GM21367 (cell line): ENCODE measurements around the gene TNNC1.

Experiments
- ATAC-seq: cut with Tn5 transposase; IDR thresholded peaks from one replicate; pipeline ENCODE4 v1.9.1; 2021; ENCODE audit not compliant: unreplicated experiment

Gene TNNC1

DNA sequence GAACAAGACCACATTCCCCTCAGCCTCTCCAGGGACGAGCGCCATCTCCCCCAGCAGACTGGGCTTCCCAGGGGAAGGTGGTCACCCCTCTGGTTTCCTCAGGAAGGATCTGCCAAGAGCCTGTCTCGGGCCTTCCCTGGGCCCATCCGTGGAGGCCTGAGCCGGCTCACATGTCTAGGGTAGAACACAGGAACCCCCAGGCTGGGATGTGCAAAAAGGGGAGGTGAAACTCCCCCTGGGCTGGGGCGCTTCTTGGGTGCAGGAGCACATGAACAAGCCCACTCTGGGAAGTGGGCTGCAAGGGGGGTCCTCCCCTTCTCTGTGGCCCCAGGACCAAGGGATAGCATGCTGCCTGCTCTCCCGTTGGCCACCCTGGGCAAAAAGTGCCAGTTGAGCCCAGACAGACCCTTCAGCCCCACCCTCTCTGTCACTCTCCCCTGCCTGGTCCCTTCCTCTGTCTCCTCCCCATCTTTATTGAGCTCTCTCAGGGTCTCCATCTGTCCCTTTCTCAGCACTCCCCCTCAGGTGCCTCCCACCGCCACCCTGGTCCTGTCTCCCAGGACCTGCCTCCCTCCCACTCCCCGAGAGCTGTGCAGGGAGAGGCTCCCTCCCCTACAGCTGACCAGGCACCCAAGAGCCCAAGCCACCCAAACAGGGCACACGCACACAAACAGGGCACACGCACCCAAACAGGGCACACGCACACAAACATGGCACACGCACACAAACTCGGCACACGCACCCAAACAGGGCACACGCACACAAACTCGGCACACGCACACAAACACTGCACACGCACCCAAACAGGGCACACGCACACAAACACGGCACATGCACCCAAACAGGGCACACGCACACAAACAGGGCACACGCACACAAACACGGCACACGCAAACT lies 9.8 kb downstream of the TNNC1 start:
- ATAC-seq, result no peak

DNA sequence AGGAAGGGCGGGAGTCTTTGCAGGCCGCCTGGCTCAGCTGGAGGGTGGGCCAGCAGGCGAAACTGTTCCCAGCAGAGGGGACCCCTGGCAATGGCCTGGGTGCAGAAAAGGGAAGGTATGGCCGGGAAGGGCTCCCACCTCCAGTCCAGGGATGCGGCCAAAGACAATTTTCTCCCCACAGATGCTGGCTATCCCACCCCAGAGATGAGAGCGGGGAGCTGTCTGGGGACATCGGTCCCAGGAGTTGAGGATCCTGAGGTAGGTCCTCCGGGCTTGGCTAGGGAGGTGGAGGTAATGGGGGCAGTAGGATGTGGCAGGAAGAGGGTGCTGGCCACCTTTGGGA lies 10.6 kb downstream of the TNNC1 start:
- no peak for ATAC-seq

DNA sequence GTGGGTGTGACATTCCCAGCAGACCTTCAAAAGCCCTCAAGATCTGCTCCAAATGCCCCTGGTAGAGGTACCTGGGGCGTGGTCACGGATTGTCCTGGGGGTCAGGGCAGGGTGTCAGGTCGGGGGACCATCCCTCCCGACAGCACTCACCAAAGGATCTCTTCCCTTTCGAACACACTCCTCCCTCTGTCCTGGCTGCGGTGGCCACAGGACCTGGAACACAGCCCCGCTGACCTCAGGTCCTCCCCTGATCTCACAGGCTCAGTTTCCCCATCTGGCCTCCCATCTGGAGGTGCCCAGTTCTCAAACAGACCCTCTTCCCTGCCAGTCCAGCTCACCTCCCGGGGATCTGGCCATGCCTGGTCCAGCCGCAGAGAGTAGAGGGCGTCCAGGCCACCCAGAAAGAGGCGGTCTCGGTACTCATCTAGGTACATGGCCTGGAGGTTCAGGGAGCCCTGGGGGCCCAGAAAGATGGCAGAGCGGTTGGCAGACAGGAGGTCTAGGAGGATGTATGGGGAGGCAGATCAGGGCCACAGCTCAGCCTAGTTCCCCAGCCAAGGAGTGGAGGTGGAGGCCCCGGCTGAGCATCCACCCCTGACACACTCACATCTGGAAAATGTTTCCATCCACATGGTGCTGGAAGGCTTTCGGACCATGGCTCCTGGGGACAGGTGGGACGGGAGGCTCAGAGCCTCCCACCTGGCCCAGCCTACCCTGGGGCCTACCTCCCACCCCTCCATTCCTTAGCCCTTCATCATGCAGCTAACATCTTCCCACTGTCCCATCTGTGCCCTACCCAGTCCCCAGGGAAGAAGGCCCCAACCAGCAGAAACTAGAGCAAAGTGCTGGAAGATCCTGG lies 11.2 kb downstream of the TNNC1 start:
- ATAC-seq, result no peak

DNA sequence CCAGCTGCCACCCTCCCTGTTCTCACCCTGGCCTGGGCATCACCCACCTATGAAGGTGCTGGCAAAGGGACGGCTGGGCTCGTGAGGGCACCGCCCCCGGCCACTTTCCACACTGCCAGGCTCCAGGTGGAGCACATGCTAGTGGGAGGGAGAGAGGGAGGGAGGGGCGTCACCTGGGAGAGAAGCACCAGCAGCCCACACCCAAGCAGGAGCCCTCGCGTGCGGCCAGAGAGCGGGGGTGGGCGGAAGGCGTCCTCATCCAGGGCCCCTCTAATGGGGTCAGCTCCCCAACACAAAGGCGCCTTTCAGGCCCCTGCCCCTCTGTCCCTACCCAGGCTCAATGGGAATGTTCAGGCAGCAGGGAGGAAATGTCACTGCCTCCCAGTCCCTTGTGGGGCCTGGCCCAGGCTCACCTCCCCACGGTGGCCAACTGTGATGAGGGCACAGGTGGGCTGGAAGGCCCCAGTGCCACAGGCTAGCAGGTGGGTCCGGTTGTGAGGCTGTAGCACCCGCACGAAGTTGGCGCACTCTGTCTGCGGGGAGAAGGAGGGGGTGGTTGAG lies 12.0 kb downstream of the TNNC1 start:
- ATAC-seq, result no peak

DNA sequence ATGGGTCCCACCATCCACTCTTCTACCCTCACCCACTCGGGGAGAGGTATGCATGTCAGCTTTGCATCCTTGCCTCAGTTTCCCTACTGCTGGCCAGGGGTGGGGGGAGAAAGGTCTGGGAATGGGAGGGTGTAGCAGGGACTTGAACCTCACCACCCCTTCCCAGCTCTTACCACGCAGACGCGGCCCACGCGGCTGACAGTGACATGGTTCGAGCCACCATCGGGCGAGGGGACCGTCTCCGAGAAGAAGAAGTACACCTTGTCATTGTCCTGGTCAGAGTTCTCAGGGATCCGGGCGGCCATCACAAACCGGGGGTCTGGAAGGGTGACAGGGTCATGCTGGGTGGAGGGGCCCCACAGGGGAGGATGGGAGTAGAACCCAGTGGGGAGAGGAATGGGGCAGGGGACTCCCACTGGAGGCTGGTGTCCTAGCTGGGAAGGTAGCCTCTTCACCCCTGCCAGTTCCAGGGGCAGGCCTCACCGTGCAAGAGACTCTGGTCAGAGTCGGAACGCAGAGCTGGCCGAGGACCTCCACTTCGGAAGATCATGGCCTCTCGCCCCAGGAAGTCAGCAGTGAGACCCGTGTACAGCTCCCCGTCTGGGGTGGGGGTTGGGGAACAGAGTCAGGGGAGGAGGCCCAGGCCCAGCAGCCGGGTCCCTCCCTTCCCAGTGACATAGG lies 12.6 kb downstream of the TNNC1 start:
- no peak for ATAC-seq

DNA sequence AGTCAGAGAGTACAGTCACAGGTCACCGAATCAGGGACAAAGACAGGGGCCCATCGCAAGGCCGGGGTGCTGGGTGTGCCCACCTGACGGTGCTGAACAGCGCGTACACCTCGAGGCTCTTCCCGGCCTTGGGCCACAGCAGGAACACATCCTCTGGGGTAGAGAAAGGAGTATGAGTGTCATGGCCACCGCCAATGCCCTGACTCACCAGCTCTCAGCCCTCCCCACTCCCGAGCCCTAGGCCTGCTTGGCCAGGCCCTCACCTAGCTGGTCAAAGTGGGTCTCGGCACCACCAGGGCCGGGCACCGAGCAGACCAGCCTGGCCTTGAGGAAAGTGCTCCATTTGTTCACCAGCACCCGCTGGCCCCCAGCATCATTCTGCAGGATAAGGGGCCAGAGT lies 13.2 kb downstream of the TNNC1 start:
- ATAC-seq, result no peak

DNA sequence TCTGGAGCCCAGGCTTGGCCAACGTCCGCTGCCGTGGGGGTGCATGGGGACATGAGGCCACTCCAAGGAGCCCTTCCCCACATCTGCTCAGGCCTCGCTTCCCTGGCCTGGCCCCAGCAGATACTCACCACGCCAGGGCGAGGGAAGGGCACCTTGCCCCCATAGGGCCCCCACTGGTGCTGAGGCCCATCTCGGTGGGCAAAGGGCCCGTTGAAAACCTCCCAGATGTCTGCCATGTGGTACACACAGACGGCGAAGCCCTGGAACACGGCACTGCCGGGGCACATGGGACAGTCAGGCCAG lies 13.6 kb downstream of the TNNC1 start:
- ATAC-seq, result no peak

DNA sequence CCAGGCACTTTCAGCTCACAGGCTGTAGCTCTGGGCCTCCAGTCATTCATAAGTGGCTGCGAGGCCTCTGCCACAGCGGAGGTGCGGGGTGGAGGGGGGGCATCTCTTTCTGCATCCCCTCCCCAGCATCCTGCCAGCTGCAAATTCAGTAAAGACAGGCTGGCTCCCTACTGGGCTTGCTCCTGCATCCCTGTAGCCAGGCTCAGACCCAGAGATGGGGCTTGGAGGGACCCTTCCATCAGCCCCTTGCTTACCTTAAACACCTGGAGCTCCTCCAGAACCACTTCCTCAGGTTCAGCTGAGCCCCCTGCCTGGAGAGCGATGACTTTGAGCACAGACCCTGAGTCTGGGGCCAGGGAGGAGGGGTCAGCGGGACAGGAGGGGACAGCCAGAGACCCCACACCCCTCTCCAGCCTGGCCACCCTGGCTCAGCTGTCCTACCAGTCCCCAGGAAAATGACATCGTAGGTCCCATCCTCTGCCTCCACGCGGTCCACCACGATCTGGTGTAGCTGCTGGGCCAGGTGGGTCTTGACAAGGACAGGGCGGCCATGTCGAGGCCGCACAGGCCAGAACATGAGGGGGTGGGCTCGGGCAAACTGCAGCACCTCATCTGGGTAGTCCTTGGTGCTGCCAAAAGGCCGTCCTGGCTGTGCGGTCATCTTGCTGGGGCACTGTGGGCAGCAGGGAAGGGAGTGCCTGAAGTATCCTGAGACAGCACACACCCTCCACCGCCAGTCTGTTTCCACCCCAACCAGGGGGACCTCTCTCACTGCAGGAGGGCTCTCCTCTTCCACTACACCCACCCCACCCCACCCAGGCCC lies 14.2 kb downstream of the TNNC1 start:
- no peak for ATAC-seq

DNA sequence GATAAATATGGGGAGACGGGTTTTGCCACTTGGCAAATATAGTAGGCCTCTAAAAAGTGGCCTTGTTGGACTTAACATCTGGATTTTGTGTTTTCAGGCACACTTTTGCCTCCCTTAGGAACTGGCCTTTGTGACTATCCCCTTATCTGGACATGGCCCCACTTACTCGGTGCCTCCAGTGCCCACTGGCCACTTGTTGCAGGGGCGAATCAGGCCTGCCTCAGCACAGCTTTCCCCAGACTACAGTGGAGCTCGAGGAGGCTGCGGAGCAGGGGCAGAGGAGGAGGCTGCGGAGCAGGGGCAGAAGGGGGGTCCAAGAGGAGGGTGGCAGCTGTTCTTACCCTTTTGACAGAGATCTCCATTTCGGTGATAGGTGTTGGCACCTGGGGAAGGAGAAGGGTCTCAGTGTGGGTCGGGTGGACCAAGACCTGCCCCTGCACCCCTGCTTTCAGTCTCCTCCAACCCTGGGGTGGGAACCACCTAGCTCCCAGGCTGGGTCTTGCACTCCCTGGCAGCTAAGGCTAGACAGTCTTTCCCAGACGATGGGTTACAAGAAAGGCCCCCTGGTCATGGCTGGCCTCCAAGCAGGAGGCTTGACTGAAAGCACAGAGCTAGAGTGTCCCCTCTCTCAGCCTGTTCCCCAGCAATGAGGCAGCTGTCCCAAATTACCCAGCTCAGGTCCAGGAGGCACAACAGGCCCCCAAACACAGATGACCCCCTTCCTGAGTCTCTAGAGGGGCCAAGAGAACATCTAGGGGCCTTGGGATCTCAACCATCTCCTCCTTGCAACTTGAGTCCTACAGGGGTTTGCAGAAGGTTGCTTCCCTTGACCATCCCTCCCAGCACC lies 15.0 kb downstream of the TNNC1 start:
- no peak for ATAC-seq

DNA sequence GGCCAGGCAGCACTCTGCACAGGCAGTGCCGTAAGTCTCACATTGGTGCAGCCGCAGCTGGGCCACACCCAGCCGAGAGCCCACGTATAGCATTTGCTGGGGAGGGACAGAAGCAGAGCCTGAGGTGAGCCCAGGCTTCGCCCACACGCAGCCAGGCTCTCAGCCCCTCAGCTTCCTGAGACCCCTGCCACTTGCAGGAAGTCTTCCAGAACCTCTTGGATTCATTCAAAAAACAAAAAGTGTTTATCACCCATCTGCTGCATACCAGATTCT lies 15.8 kb downstream of the TNNC1 start:
- ATAC-seq, result no peak

DNA sequence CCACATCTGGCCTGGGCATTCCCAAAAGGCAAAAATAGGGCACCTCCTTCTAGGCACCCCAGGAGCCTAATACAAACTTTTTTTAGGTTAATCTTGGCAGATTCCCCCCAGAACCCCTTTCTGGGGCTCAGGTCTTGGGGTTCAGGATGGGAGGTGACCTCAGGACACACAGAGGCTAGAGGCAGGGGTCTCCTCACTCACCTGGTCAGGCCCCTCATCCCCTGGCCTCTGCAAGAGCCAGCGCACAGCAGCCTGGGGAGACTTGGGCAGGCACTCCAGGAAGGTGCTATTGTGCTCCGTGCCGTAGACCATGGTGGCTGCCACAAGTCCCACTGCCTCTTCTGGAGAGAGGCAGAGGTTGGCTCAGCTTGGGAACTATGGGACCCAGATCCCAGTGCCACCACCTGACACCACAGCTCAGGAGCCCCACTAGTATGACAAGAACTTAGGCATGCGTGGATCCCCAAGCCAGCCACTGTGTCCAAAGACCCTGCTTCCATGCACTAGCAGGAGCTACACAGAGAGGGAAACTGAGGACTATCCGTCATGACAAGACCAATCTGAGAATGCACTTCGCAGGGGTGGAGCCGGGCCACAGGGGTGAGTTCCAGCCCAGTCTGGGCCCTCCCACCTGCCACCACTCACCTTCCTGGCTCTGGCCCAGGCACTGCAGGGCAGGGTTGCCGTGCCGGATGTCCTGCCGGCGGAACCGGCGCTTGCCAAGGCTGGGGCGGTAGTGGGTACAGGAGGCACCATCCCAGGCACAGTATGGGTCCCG lies 16.3 kb downstream of the TNNC1 start:
- no peak for ATAC-seq

DNA sequence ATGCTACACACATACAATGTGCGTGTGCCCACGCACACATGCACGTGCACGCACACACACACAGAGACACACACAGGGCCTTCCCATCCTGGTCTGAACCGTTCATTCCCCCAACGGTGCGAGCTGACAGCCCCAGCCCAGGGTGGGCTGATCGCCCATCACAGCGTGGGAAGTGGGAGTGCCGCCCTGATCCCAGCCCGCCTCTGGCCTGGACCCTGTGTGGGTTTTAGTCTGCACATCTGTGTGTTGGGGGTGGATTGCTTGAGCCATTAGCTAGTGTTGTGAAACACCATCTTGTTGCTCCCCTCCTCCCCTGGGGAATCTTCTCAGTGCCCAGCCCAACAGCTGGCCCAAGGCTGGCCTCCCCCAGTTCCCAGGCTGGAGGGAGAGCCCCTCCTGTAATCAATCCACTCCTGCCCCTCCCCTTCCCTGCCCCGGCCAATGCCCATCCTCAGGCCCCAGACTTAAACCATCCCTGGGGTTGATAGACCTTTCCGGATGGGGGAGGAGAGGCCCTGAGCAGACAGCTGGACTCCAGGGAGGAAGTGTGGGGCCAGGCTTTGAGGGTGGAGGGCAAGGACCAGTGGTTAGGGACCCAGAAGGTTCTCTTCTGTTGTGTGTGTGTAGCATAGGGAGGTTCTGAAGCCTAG lies 17.2 kb downstream of the TNNC1 start:
- no peak for ATAC-seq

DNA sequence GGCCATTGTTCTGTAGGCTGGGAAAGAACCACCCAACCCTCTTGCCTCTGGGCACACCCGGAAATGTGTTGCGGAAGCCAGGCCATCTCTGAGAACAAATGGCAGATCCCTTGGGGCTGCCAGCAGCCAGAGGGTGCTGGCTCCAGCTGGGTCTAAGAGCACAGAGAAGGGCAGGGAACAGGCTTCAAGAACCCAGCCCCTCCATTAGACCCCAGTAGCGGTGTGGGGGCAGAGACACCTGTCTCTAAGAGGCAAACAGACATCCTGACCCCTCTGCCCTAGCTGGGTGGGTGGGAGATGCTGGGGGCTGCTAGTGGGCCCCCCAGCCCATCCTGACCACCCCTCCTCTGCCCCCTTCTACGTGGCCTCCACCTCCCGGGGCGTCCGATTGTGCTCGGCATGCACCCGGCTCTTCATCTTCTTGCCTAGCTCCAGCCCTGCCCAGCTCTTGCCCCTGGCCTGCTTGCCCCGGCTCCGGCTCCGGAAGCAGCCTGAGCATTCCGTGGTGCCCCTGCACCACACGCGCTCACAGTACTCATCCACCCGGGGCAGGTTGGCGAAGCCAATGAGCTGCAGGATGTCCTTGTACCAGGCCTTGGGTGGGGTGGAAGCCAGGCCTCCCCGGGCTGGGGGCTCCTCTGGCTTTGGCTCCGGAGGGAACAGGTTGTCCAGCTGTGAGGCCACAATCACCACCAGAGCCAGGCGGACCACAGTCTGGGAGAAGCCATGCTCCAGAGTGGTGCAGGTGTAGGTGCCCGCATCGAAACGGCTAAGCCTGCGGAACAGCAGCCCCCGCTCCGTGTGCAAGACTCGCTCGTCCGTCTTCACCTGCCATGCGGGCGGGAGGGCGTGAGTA lies 18.4 kb downstream of the TNNC1 start:
- ATAC-seq, result no peak

DNA sequence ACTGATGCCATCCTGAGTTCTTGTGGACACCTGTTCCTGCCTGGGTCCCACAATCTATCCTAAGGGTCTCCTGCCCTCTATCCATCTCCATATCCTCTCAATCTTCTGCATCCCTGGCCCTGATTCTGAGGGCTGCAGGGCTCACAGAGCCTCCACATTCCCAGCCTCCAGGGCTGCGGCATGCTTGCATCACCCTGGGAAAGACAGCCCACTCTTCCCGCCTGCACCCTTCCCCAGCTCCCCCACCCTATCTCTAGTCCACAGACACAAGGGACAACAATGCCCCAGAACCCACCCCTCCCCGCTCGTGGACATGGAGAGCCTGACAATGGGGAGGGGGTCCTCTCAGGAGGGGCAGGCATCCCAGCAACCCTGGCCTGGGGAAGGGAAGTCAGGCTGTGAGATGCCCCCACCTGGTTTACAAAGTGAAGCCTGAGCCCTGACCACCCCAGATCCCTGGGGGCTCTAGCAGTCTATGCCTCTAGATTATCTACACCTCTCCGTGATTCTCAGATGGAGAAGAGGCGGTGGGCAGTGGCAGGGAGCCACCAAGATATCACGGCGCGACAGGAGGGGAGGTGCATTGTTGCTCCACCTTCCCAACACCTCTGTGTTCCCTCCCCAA lies 19.2 kb downstream of the TNNC1 start:
- ATAC-seq, result no peak

DNA sequence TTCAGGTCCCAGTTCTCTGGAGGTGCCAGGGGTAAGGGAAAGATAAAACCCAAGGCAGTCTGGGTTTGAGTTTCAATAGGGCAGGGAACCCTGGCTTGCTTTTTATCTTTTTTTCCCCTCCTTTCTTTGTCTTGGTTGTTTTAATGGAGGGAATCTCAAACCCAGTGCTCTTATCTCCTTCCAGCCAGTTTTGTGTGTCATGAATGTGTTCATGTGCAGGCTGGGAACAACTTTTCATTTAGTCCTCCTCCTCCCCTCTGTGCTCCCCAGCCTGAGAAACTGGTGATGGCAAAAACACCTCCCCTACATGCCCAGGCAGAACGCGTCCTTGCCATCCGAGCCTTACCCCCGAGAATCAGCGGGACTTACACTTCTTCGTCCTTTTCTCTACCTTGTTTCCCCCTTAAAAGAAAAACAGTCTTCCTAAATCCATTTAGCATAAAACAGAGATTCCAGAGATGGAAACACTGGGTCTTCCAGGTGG lies 19.8 kb downstream of the TNNC1 start:
- ATAC-seq, result no peak

DNA sequence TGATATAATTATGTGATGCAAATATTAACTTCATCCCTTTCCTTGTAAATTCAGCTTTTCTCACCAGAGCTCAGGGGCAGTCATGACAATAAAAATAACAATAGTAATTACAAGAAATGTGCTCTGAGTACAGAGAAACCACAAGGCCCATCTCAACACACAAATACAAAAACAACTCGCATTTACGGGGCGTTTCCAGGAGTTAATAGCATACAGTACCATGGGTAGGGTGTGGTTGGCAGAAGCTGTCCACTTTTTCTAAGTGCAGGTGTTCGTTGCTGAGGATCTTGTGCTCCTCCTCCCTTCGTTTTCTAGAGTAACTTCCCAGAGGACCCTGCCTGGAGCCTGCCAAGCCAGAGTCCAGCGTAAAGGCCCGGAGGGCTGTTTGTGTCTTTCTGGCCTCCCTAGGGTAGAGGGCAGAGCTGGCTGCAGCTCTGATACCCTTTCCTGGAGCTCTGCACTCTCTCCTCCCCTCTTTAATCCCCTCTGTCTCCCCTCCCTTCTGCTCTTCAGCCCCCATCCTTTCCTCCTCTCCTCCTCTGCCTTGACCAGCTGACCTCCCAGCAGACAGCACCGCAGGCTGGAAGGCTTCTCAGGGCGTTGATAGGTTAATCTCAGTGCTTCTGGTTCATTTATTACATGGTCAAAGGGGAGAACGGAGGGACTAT lies 20.4 kb downstream of the TNNC1 start:
- ATAC-seq, result no peak

DNA sequence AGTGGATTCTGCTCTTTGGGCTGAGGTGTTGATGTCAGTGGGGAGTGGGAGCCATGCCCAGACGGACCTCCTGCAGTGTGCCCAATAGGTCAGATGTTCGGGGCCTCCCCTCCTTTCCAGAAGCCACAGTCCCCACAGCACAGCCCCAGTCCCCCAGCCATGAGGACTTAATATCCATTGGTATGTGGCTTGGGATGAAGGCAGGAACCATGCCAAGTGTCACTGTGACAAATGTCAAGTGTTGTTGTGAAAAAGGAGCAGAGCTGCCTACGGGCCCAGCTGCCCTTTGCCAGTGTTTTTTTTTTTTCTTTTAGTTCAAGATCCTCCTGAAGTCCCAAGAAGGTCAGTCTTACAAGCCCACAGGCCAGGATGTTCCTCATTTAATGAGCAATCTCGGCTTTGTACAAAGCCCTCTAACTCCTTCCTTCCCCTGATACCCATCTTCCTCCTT lies 21.1 kb downstream of the TNNC1 start:
- no peak for ATAC-seq
